ENCODE measurements around the gene BORCS5. TPM values are rescaled to one million over a fixed set of nuclear protein-coding genes. Genes with fewer than 3 reads are reported as not detected.

Gene BORCS5
- polyA plus RNA-seq, 12 donors = 5.8 to 9.6 (median 7.4) TPM; not detected in 1

GRCh38 chr12:12511021-12511783 lies 154.3 kb downstream of the BORCS5 start:
- no peak for DNase-seq

DNA sequence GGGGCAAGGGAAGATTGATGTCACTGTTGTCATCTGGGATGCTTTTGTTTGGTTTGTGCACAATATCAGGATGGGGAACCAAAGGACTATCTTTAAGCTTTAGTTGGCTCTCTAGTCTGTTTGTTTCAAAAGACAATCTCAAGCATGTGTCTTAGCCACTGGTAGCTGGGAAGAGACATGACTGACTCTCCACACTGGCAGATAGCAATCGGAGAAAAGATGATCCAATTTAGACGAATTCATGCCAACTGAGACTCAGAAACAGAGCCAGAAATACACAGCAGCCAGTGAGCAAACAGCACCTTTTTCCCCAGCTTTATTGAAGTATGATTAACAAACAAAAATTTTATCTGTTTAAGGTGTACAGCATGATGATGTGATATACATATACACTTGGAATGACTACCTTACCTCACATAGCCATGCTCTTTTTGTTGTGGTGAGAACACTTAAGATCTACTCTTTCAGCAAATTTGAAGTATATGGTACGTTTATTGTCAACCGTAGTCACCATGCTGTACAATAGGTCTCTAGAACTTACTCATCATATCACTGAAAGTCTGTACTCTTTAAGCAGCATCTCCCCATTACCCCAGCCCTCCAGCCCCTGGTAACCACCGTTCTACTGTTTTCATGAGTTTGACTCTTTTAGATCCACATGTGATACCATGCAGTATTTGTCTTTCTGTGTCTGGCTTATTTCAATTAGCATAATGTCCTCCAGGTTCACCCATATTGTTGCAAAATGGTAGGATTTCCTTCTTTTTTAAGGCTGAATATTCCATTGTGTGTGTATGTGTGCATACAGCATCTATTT lies 155.2 kb downstream of the BORCS5 start:
- no peak for DNase-seq

DNA sequence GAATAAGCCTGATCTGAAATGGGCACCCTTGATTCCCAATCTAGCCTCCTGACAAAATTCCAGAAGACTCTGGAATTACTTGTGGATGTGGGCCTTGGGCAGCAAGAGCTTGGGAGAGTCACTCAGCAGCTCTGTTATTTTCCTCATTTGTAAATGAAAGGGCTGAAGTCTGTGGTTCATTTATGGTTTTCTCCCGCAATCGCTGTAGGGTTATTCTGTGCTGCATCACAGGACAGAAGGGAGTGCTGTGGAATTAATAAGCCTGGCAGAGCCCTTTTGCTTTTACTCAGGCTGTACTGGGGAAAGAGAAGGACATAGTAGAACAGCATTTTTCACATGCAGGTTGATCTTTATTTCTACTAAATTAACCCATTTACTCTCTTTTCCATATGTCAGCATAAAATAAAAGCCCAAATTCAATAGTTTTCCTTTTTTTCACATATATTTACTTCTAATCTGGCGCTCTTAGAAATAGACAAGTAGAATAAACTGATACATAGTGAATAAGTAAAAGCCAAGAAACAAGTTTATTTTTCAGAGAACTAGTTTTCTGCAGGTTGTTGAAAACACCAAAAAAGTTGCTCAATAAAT lies 156.6 kb downstream of the BORCS5 start:
- DNase-seq = no peak

DNA sequence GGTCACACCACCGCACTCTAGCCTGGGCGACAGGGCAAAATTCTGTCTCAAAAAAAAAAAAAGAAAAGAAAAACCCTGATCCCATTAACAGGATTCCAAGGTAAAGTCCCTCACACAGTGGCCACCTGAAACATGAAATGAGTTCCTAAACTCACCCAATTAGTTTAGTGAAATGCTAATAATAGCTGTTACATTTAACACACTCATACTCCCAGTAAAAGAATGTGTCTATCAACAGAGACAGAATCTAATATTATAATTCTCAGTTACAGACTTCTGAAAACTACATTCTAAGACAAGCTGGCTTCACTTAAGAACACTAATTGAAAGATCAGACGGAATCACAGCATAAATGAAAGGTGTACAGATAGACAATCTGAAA lies 161.6 kb downstream of the BORCS5 start:
- no peak for DNase-seq

GRCh38 chr12:12518919-12519318 lies 162.0 kb downstream of the BORCS5 start:
- no peak for DNase-seq

Other genes starting within 250 kb of the BORCS5 start
- 10 to 100 TPM in 11 of 12 donors, not detected in 1; 31.1 to 83.3 (median 35.8) TPM for gene LRP6, start 90.0 kb upstream of the BORCS5 start, polyA plus RNA-seq (ENCODE audit: insufficient read length in 12 of 12)
- 10 to 100 TPM in 11 of 12 donors, not detected in 1; 10.3 to 20.3 (median 12.4) TPM for gene MANSC1, start 6.8 kb upstream of the BORCS5 start, polyA plus RNA-seq (ENCODE audit: insufficient read length in 12 of 12)
- gene DUSP16, start 205.8 kb downstream of the BORCS5 start, polyA plus RNA-seq (ENCODE audit: insufficient read length in 12 of 12) = 10 to 100 TPM in 11 of 12 donors, not detected in 1; 29.0 to 45.6 (median 34.4) TPM

All from muscle of arm (tissue), 12 donors.